Cardiac muscle cell (in vitro differentiated cells and primary cell): ENCODE data around the gene PIWIL1. TPM values are rescaled to one million over a fixed set of nuclear protein-coding genes. Genes with fewer than 3 reads are reported as not detected.

ENCODE experiments used
- DNase-seq, 2 donors: peaks; one replicate each; pipeline versions ENCODE4 v3.0.0 to v3.0.0-alpha.2; 2010 to 2017; ENCODE audit warnings: low read depth in 1 of 2, low spot score in 1 of 2
- H3K27ac ChIP-seq: fragments of 200-600 bp; sonication (generic); 2 replicates; pipeline ENCODE4 v1.5.1; 2016
- H3K27me3 ChIP-seq: fragments of 200-600 bp; sonication (generic); 2 replicates; pipeline ENCODE4 v1.6.0; 2016; ENCODE audit warnings: control low read depth
- H3K36me3 ChIP-seq: fragments of 200-600 bp; sonication (generic); 2 replicates; pipeline ENCODE4 v1.5.1; 2016; ENCODE audit warnings: control low read depth
- H3K4me1 ChIP-seq: fragments of 200-600 bp; sonication (generic); 2 replicates; pipeline ENCODE4 v1.8.1; 2017; ENCODE audit warnings: low read depth, mild to moderate bottlenecking, mixed run types
- H3K4me3 ChIP-seq: fragments of 200-600 bp; sonication (generic); 2 replicates; pipeline ENCODE4 v1.5.1; 2016; ENCODE audit warnings: mild to moderate bottlenecking
- H3K9me3 ChIP-seq: fragments of 200-600 bp; sonication (generic); 2 replicates; pipeline ENCODE4 v1.5.1; 2017; ENCODE audit warnings: low read depth, mild to moderate bottlenecking, control low read depth
- CTCF ChIP-seq: IDR thresholded peaks from 2 replicates; pipeline ENCODE4 v1.5.1; 2012; ENCODE audit warnings: low read depth, mild to moderate bottlenecking, low read length
- polyA plus RNA-seq: library from polyadenylated mRNA; unstranded; fragments of >200 nt; fragmentation: Nextera tagmentation; extraction: Ambion mirVana; gene quantifications from 2 replicates; pipeline ENCODE4 v1.2.1, GENCODE V29; 2016
- total RNA-seq: library from RNA; depleted of rRNA; stranded (reverse); fragments of >200 nt; gene quantifications from 2 replicates; pipeline ENCODE4 v1.2.3, GENCODE V29; 2016

The PIWIL1 gene
- total and polyA plus RNA-seq, 2 experiments from 2014 or later: not detected

GRCh38 chr12:130419116-130419515 lies 81.4 kb downstream of the PIWIL1 start:
- no peaks in the 10 kb centered on the region for H3K4me1 ChIP-seq
- no peak for DNase-seq
- no peaks in the 10 kb centered on the region for H3K9me3 ChIP-seq
- H3K27ac ChIP-seq: no peak overlapping the region
- no peak overlapping the region for H3K4me3 ChIP-seq
- H3K27me3 ChIP-seq: no peaks in the 10 kb centered on the region
- TF ChIP-seq CTCF: no peak
- H3K36me3 ChIP-seq: no peaks in the 10 kb centered on the region

- Histone ChIP-seq H3K4me1 (no peaks in the 10 kb centered on the region), H3K4me3 (no peak overlapping the region), H3K9me3 (no peaks in the 10 kb centered on the region), H3K27me3 (no peaks in the 10 kb centered on the region), H3K36me3 (no peaks in the 10 kb centered on the region), H3K27ac (no peak overlapping the region)
- no peak for DNase-seq
- TF ChIP-seq CTCF: no peak
Measured at GRCh38 chr12:130420071-130420470, 82.4 kb downstream of the PIWIL1 start.

- no peak for TF ChIP-seq CTCF
- DNase-seq: no peak
- Histone ChIP-seq H3K27ac (no peak overlapping the region), H3K36me3 (no peaks in the 10 kb centered on the region), H3K27me3 (no peaks in the 10 kb centered on the region), H3K9me3 (no peaks in the 10 kb centered on the region), H3K4me1 (no peaks in the 10 kb centered on the region), H3K4me3 (no peak overlapping the region)
Measured at GRCh38 chr12:130421896-130422295, 84.2 kb downstream of the PIWIL1 start.

Other genes starting within 250 kb of the PIWIL1 start
- 0.14 and 0.15 TPM in 2 replicates for gene FZD10, start 175.4 kb upstream of the PIWIL1 start, total RNA-seq
- gene FZD10, start 175.4 kb upstream of the PIWIL1 start, polyA plus RNA-seq: not detected in 2 replicates